Measurements from ENCODE around the gene BCAS3.

BCAS3 gene

GRCh38 chr17:61204456-61204855 lies 526.8 kb downstream of the BCAS3 start:
- H3K27ac ChIP-seq, result no peak overlapping the region
- H3K27me3 ChIP-seq (replicated peaks), result no peaks in the 10 kb centered on the region
- no peak for DNase-seq
- no peak overlapping the region for H3K4me3 ChIP-seq (ENCODE audit: low read depth, low read length)
- in situ Hi-C loops (cut with HindIII; ENCODE audit: low pct_ligation_motif_present, low sequenced_read_pairs), result no loop called here
- no peaks in the 10 kb centered on the region for H3K36me3 ChIP-seq (replicated peaks)
- TF ChIP-seq CTCF (IDR thresholded peaks at IDR 0.05; ENCODE audit: low read depth, low read length, missing control alignments), result no peak

GRCh38 chr17:61205401-61205800 lies 527.8 kb downstream of the BCAS3 start:
- DNase-seq, result no peak
- no peak overlapping the region for H3K4me3 ChIP-seq (ENCODE audit: low read depth, low read length)
- no peak for TF ChIP-seq CTCF (IDR thresholded peaks at IDR 0.05; ENCODE audit: low read depth, low read length, missing control alignments)
- H3K27me3 ChIP-seq (replicated peaks), result no peaks in the 10 kb centered on the region
- no peaks in the 10 kb centered on the region for H3K36me3 ChIP-seq (replicated peaks)
- no peak overlapping the region for H3K27ac ChIP-seq
- in situ Hi-C loops (cut with HindIII; ENCODE audit: low pct_ligation_motif_present, low sequenced_read_pairs), result no loop called here

- Histone ChIP-seq H3K36me3 (replicated peaks) (no peaks in the 10 kb centered on the region), H3K27ac (no peak overlapping the region), H3K4me3 (ENCODE audit: low read depth, low read length) (no peak overlapping the region), H3K27me3 (replicated peaks) (no peaks in the 10 kb centered on the region)
- DNase-seq, result no peak
- in situ Hi-C loops (cut with HindIII; ENCODE audit: low pct_ligation_motif_present, low sequenced_read_pairs), result no loop called here
- no peak for TF ChIP-seq CTCF (IDR thresholded peaks at IDR 0.05; ENCODE audit: low read depth, low read length, missing control alignments)
Measured at GRCh38 chr17:61205931-61206330, 528.3 kb downstream of the BCAS3 start.

- no peak for DNase-seq
- H3K4me3 ChIP-seq (ENCODE audit: low read depth, low read length), result no peak overlapping the region
- no peak for TF ChIP-seq CTCF (IDR thresholded peaks at IDR 0.05; ENCODE audit: low read depth, low read length, missing control alignments)
- H3K36me3 ChIP-seq (replicated peaks), result no peaks in the 10 kb centered on the region
- no peak overlapping the region for H3K27ac ChIP-seq
- no peaks in the 10 kb centered on the region for H3K27me3 ChIP-seq (replicated peaks)
- in situ Hi-C loops (cut with HindIII; ENCODE audit: low pct_ligation_motif_present, low sequenced_read_pairs), result no loop called here
Measured at GRCh38 chr17:61206922-61207321, 529.3 kb downstream of the BCAS3 start.

- TF ChIP-seq CTCF (IDR thresholded peaks at IDR 0.05; ENCODE audit: low read depth, low read length, missing control alignments), result no peak
- Histone ChIP-seq H3K36me3 (replicated peaks) (no peaks in the 10 kb centered on the region), H3K27me3 (replicated peaks) (no peaks in the 10 kb centered on the region), H3K27ac (no peak overlapping the region), H3K4me3 (ENCODE audit: low read depth, low read length) (no peak overlapping the region)
- DNase-seq, result peak; percentile 1
- in situ Hi-C loops (cut with HindIII; ENCODE audit: low pct_ligation_motif_present, low sequenced_read_pairs), result no loop called here
Measured at GRCh38 chr17:61208301-61209105, 530.9 kb downstream of the BCAS3 start.

- H3K27me3 ChIP-seq (replicated peaks), result no peaks in the 10 kb centered on the region
- in situ Hi-C loops (cut with HindIII; ENCODE audit: low pct_ligation_motif_present, low sequenced_read_pairs), result no loop called here
- no peak for TF ChIP-seq CTCF (IDR thresholded peaks at IDR 0.05; ENCODE audit: low read depth, low read length, missing control alignments)
- H3K4me3 ChIP-seq (ENCODE audit: low read depth, low read length), result no peak overlapping the region
- H3K36me3 ChIP-seq (replicated peaks), result no peaks in the 10 kb centered on the region
- DNase-seq, result no peak
- H3K27ac ChIP-seq, result no peak overlapping the region
Measured at GRCh38 chr17:61209106-61209439, 531.4 kb downstream of the BCAS3 start.

All from brain microvascular endothelial cell (primary cell).